IMR-90 (cell line): Measurements from ENCODE around the gene ITGA1. TPM values are rescaled to one million over a fixed set of nuclear protein-coding genes. Genes with fewer than 3 reads are reported as not detected.

ENCODE experiments used
- ATAC-seq: fragments of 200-7000 bp; cut with Tn5 transposase; 2 replicates; pipeline ENCODE4 v1.9.1; 2020; ENCODE audit warnings: low read depth, mild to moderate bottlenecking, moderate library complexity
- BruUV-seq: library from RNA; stranded (reverse); fragments of 400-500 nt; replicated peaks from 2 replicates; lab custom pipeline; 2021; lab: Mats Ljungman, UMichigan
- CTCF ChIA-PET: fragments of 300-600 bp; formaldehyde crosslinking; extraction: SDS; loops from one replicate; lab custom pipeline; 2021; ENCODE audit warnings: antibody characterized with exemption; lab: Yijun Ruan, JAX
- POLR2A ChIA-PET: fragments of 300-600 bp; sonication (Branson Sonifier 250); formaldehyde crosslinking; loops from one replicate; lab custom pipeline; 2022; ENCODE audit warnings: antibody characterized with exemption; ENCODE audit not compliant: unreplicated experiment; lab: Charles Lee
- DNase-seq: peaks from one replicate; pipeline ENCODE4 v3.0.0; 2013
- H2AFZ ChIP-seq: replicated peaks from 2 replicates; pipeline ENCODE3; 2013; ENCODE audit warnings: low read length, mild to moderate bottlenecking; ENCODE audit not compliant: poor library complexity
- H2AK5ac ChIP-seq: 2 replicates; pipeline ENCODE4 v1.6.1; 2013; ENCODE audit warnings: low read depth, low read length, inconsistent platforms
- H2AK9ac ChIP-seq: replicated peaks from 2 replicates; pipeline ENCODE3; 2013; ENCODE audit warnings: mild to moderate bottlenecking, low read depth, low read length, moderate library complexity; ENCODE audit not compliant: poor library complexity
- H2BK120ac ChIP-seq: 2 replicates; pipeline ENCODE4 v1.6.1; 2013; ENCODE audit warnings: low read depth, low read length, inconsistent platforms
- H2BK15ac ChIP-seq: 3 replicates; pipeline ENCODE4 v1.6.1; 2013; ENCODE audit warnings: low read depth, low read length, inconsistent platforms
- H2BK20ac ChIP-seq: 2 replicates; pipeline ENCODE4 v1.6.1; 2013; ENCODE audit warnings: low read depth, mild to moderate bottlenecking, inconsistent platforms, low read length, moderate library complexity
- H2BK5ac ChIP-seq: 2 replicates; pipeline ENCODE4 v1.6.1; 2013; ENCODE audit warnings: mild to moderate bottlenecking, low read depth, low read length, inconsistent platforms; ENCODE audit not compliant: poor library complexity, severe bottlenecking
- H3K14ac ChIP-seq: replicated peaks from 2 replicates; pipeline ENCODE4 v1.6.1; 2013; ENCODE audit warnings: low read depth, low read length, inconsistent platforms
- H3K18ac ChIP-seq: 2 replicates; pipeline ENCODE4 v1.6.1; 2013; ENCODE audit warnings: low read depth, low read length, control low read depth
- H3K23ac ChIP-seq: 2 replicates; pipeline ENCODE4 v1.6.1; 2013; ENCODE audit warnings: low read depth, low read length, inconsistent platforms
- H3K27ac ChIP-seq: 2 replicates; pipeline ENCODE4 v1.5.1; 2013; ENCODE audit warnings: mild to moderate bottlenecking, control low read depth, low read length; ENCODE audit not compliant: insufficient read depth
- H3K27me3 ChIP-seq: 2 replicates; pipeline ENCODE4 v1.6.1; 2013; ENCODE audit warnings: low read length; ENCODE audit not compliant: control insufficient read depth, insufficient read depth
- H3K36me3 ChIP-seq: 2 replicates; pipeline ENCODE4 v1.6.1; 2013; ENCODE audit warnings: low read length, mixed read lengths; ENCODE audit not compliant: control insufficient read depth, insufficient read depth
- H3K4ac ChIP-seq: 2 replicates; pipeline ENCODE4 v1.6.1; 2013; ENCODE audit warnings: low read depth, low read length, inconsistent platforms
- H3K4me1 ChIP-seq: 2 replicates; pipeline ENCODE4 v1.6.1; 2013; ENCODE audit warnings: low read length, mixed read lengths; ENCODE audit not compliant: control insufficient read depth, insufficient read depth
- H3K4me2 ChIP-seq: 2 replicates; pipeline ENCODE4 v1.6.1; 2013; ENCODE audit warnings: low read depth, mild to moderate bottlenecking, control low read depth, low read length, moderate library complexity
- H3K4me3 ChIP-seq: 2 replicates; pipeline ENCODE4 v1.5.1; 2013; ENCODE audit warnings: low read depth, mild to moderate bottlenecking, control low read depth, low read length, moderate library complexity; ENCODE audit not compliant: insufficient read depth
- H3K56ac ChIP-seq: 2 replicates; pipeline ENCODE4 v1.6.1; 2013; ENCODE audit warnings: low read length, inconsistent platforms; ENCODE audit not compliant: insufficient read depth; ENCODE audit errors: extremely low read depth
- H3K79me1 ChIP-seq, 2 experiments: 2 replicates each; pipeline ENCODE4 v1.6.1; 2013; ENCODE audit warnings: low read length in 2 of 2, inconsistent platforms in 1 of 2, low read depth in 1 of 2
- H3K9ac ChIP-seq: 2 replicates; pipeline ENCODE4 v1.6.1; 2013; ENCODE audit warnings: low read depth, low read length, control low read depth
- H3K9me1 ChIP-seq: 2 replicates; pipeline ENCODE4 v1.6.1; 2013; ENCODE audit warnings: low read length, inconsistent platforms; ENCODE audit not compliant: insufficient read depth
- H3K9me3 ChIP-seq: 2 replicates; pipeline ENCODE4 v1.6.1; 2013; ENCODE audit warnings: low read length; ENCODE audit not compliant: control insufficient read depth, insufficient read depth
- H4K20me1 ChIP-seq: 2 replicates; pipeline ENCODE4 v1.6.1; 2013; ENCODE audit warnings: low read length, inconsistent platforms; ENCODE audit not compliant: insufficient read depth
- H4K5ac ChIP-seq: 2 replicates; pipeline ENCODE4 v1.6.1; 2013; ENCODE audit warnings: mild to moderate bottlenecking, low read depth, low read length, control low read depth
- H4K8ac ChIP-seq, 2 experiments: 2 replicates each; pipeline ENCODE4 v1.6.1; 2013; ENCODE audit warnings: low read depth in 2 of 2, low read length in 2 of 2, control low read depth in 1 of 2, inconsistent platforms in 1 of 2
- H4K91ac ChIP-seq: 2 replicates; pipeline ENCODE4 v1.6.1; 2013; ENCODE audit warnings: low read depth, low read length, inconsistent platforms; ENCODE audit not compliant: insufficient read depth
- CEBPB ChIP-seq: IDR thresholded peaks from 2 replicates; pipeline ENCODE4 v1.6.1; 2012; ENCODE audit warnings: low read depth, low read length, improper control_type of control experiment
- POLR2A ChIP-seq: IDR thresholded peaks from 2 replicates; pipeline ENCODE4 v1.6.1; 2012; ENCODE audit warnings: mild to moderate bottlenecking, low read depth, low read length
- RFX5 ChIP-seq: IDR thresholded peaks from 2 replicates; pipeline ENCODE4 v1.8.0; 2012; ENCODE audit warnings: low read depth, mild to moderate bottlenecking, low read length, moderate library complexity
- WGBS, 2 experiments: methylation state at CpG; one replicate each; pipeline versions ENCODE4 v1.1.5 to v1.1.7; 2013; ENCODE audit warnings: missing lambda C conversion rate in 2 of 2; ENCODE audit not compliant: insufficient read length in 1 of 2; ENCODE audit errors: extremely low coverage in 2 of 2; 5-methylcytosine and 5-hydroxymethylcytosine counted together
- dilution Hi-C: fragments of 300-500 bp; cut with HindIII; formaldehyde crosslinking; loops from one replicate; pipeline ENCODE4 v1.14.3; 2018; ENCODE audit warnings: low sequenced_read_pairs; ENCODE audit not compliant: unreplicated experiment
- in situ Hi-C: fragments of 300-500 bp; cut with MboI; formaldehyde crosslinking; loops from 3 replicates; pipeline ENCODE4 v1.14.3; 2019; ENCODE audit warnings: low sequenced_read_pairs, inconsistent platforms, mixed read lengths
- intact Hi-C: fragments of 100-400 bp; cut with micrococcal nuclease; formaldehyde crosslinking; loops from 2 replicates; pipeline ENCODE4 v1.10.0; 2022
- polyA plus RNA-seq, 3 experiments: library from polyadenylated mRNA; depleted of rRNA; stranded (reverse); fragments of >200 nt; gene quantifications; 2 replicates each; pipeline ENCODE4 v1.2.3, GENCODE V29; 2012; ENCODE audit warnings: low replicate concordance in 1 of 3
- total RNA-seq: library from RNA; depleted of rRNA; stranded (reverse); fragments of >200 nt; gene quantifications from 2 replicates; pipeline ENCODE4 v1.2.3, GENCODE V29; 2012

Gene ITGA1
- total and polyA plus RNA-seq, 2 of the 4 experiments (the other 2 are of a cell fraction), result 22.3 to 95.2 TPM

DNA sequence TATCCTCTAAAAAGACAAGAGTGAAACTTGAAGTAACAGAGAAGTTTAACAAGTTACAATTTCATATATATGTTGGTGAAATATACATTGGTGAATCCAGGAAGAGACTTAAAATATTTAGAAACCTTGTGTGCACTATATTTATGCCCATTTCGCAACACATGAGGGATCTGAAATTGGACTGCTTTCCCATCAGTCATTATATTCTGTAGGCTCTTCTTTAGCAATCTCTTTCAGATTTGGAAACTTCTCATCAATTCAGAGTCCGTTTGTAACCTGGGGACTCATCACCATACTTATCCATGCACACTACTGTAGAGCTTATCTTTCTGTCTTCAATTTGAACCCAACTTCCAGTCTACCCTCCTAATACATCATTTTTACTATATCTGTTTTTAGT lies 2.1 kb downstream of the ITGA1 start:
- peak overlapping the region; percentile 92 for H3K4me2 ChIP-seq

More for the DNA sequence above, 2.1 kb downstream of the ITGA1 start:
- WGBS, 2 experiments, result 67% methylated on average over 1 of the region's 2 CpGs; no CpG with 5 or more reads in 1 of the 2 experiments
- H2BK20ac ChIP-seq, result no peak overlapping the region
- H3K4me3 ChIP-seq, result peak overlapping the region; percentile 61
- intact Hi-C loops, result loop anchor here (2.0 to 5.0 kb wide), 3 partner anchors 43 to 125 kb away; no protein-coding TSS in a partner anchor
- H3K27ac ChIP-seq, result no peak overlapping the region; the same call in 1 of the 2 replicates
- DNase-seq (no peak), ATAC-seq (no peak)
- peak overlapping the region; percentile 72 for H2BK5ac ChIP-seq
- no peak for TF ChIP-seq RFX5
- TF ChIP-seq CEBPB, result peak; percentile 90
- no peak for TF ChIP-seq POLR2A
- H3K14ac ChIP-seq, result peak overlapping the region; percentile 84
- dilution Hi-C loops, result no loop called here
- H3K79me1 ChIP-seq, result peaks cover 0 to 29% of the 10 kb centered on the region in 2 experiments; a peak in 2 of 4 replicates
- H3K36me3 ChIP-seq, result peaks cover 1% of the 10 kb centered on the region; the same call in 1 of the 2 replicates
- H2AFZ ChIP-seq, result no peak overlapping the region
- H4K91ac ChIP-seq, result no peak overlapping the region
- no peaks in the 10 kb centered on the region for H3K27me3 ChIP-seq
- no TSS peak for BruUV-seq
- no peak overlapping the region; the same call in 2 of the 3 replicates for H2BK15ac ChIP-seq
- no peak overlapping the region for H3K4ac ChIP-seq
- H3K9ac ChIP-seq, result peak overlapping the region; percentile 97; the same call in 1 of the 2 replicates
- H4K5ac ChIP-seq, result no peak overlapping the region; the same call in 1 of the 2 replicates
- CTCF ChIA-PET, result interaction anchor here (0.9 to 1.1 kb wide), 5 partner anchors 10 to 99 kb away, joined by 3 read pairs; no protein-coding TSS in a partner anchor
- no peak overlapping the region for H2AK9ac ChIP-seq
- no peak overlapping the region for H2BK120ac ChIP-seq
- in situ Hi-C loops, result no loop called here
- peak overlapping the region; percentile 14; the same call in 1 of the 2 replicates for H3K18ac ChIP-seq
- H4K20me1 ChIP-seq, result peaks cover 5% of the 10 kb centered on the region; the same call in 1 of the 2 replicates
- H3K4me1 ChIP-seq, result peaks cover 10% of the 10 kb centered on the region
- H3K23ac ChIP-seq, result peak overlapping the region; percentile 69; the same call in 1 of the 2 replicates
- H4K8ac ChIP-seq, result 0 out of 4 replicates have a peak overlapping the region, but pooled peaks of 1 of the 2 experiments have one; percentile 22
- H2AK5ac ChIP-seq, result no peak overlapping the region
- POLR2A ChIA-PET, result interaction anchor here (0.6 to 1.3 kb wide), 2 partner anchors 9 to 125 kb away, joined by 3 to 5 read pairs; no protein-coding TSS in a partner anchor
- peaks cover 3% of the 10 kb centered on the region for H3K9me1 ChIP-seq
- H3K9me3 ChIP-seq, result no peaks in the 10 kb centered on the region
- 0 out of 2 replicates have a peak overlapping the region, but pooled peaks have one; percentile 22 for H3K56ac ChIP-seq
